ENCODE measurements around the gene SP5.
"Not testable (repeated sequence)": the region's sequence is repeated elsewhere in the genome, so short reads cannot be mapped to it uniquely, and the experiment has no call there.

The SP5 gene

GRCh38 chr2:170715062-170715931 lies at the start of gene SP5:
Gene SP5, plus strand, starts transcription at chr2:170715337. Its CDS starts 176 bp downstream, at chr2:170715513.
- no peak for DNase-seq (ENCODE audit: low read depth)
- peak within 1 kb of the TSS; percentile 43 for H3K4me3 ChIP-seq (ENCODE audit: low read length)
- no peak for TF ChIP-seq CTCF (conservative IDR thresholded peaks at IDR 0.05; ENCODE audit: low read length)

GRCh38 chr2:170665743-170666142 lies 49.4 kb upstream of the SP5 start:
- DNase-seq (ENCODE audit: low read depth): no peak
- H3K4me3 ChIP-seq (ENCODE audit: low read length): no peak overlapping the region
- TF ChIP-seq CTCF (conservative IDR thresholded peaks at IDR 0.05; ENCODE audit: low read length): no peak

GRCh38 chr2:170669909-170670308 lies 45.2 kb upstream of the SP5 start:
- TF ChIP-seq CTCF (conservative IDR thresholded peaks at IDR 0.05; ENCODE audit: low read length): no peak
- DNase-seq (ENCODE audit: low read depth): no peak
- no peak overlapping the region for H3K4me3 ChIP-seq (ENCODE audit: low read length)

- no peak for DNase-seq (ENCODE audit: low read depth)
- no peak for TF ChIP-seq CTCF (conservative IDR thresholded peaks at IDR 0.05; ENCODE audit: low read length)
- no peak overlapping the region for H3K4me3 ChIP-seq (ENCODE audit: low read length)
These were observed 44.5 kb upstream of the SP5 start for GRCh38 chr2:170670651-170671050.

GRCh38 chr2:170671079-170671478 lies 44.1 kb upstream of the SP5 start:
- no peak for DNase-seq (ENCODE audit: low read depth)
- no peak overlapping the region for H3K4me3 ChIP-seq (ENCODE audit: low read length)
- no peak for TF ChIP-seq CTCF (conservative IDR thresholded peaks at IDR 0.05; ENCODE audit: low read length)

- H3K4me3 ChIP-seq (ENCODE audit: low read length); DNase-seq (ENCODE audit: low read depth): not testable (repeated sequence)
These were observed 40.9 kb upstream of the SP5 start for GRCh38 chr2:170674282-170674681.

- no peak for DNase-seq (ENCODE audit: low read depth)
- no peak overlapping the region for H3K4me3 ChIP-seq (ENCODE audit: low read length)
- TF ChIP-seq CTCF (conservative IDR thresholded peaks at IDR 0.05; ENCODE audit: low read length): no peak
These were observed 39.4 kb upstream of the SP5 start for GRCh38 chr2:170675701-170676100.

Data from AG10803 (cell line).